Right lobe of liver (tissue), 6 donors: ENCODE results near the gene MPPED1. TPM values are rescaled to one million over a fixed set of nuclear protein-coding genes. Genes with fewer than 3 reads are reported as not detected.

ENCODE experiments used
- ATAC-seq, 4 donors: fragments of 200-7000 bp; cut with Tn5 transposase; one replicate each; pipeline ENCODE4 v1.9.1; 2020; ENCODE audit warnings: mild to moderate bottlenecking in 4 of 4, moderate library complexity in 4 of 4
- DNase-seq, 3 donors: peaks; one replicate each; pipeline ENCODE4 v3.0.0-alpha.2; 2020
- H3K27ac ChIP-seq, 3 donors: fragments of 200-600 bp; one replicate each; pipeline ENCODE4 v1.8.0; 2022
- H3K27me3 ChIP-seq, 2 donors: fragments of 200-600 bp; one replicate each; pipeline ENCODE4 v1.8.0; 2022
- H3K36me3 ChIP-seq, 4 donors: fragments of 200-600 bp; sonication (generic) in 1 of 4; one replicate each; pipeline versions ENCODE4 v1.5.1 to v1.8.0; 2017 to 2022; ENCODE audit warnings: control low read depth in 1 of 4
- H3K4me1 ChIP-seq, 4 donors: fragments of 200-600 bp; sonication (generic) in 1 of 4; one replicate each; pipeline versions ENCODE4 v1.5.1 to v1.8.0; 2017 to 2022; ENCODE audit warnings: control low read depth in 1 of 4
- H3K4me3 ChIP-seq, 3 donors: fragments of 200-600 bp; one replicate each; pipeline ENCODE4 v1.8.0; 2022
- H3K9me3 ChIP-seq, 4 donors: fragments of 200-600 bp; sonication (generic) in 1 of 4; one replicate each; pipeline versions ENCODE4 v1.5.1 to v1.8.0; 2017 to 2022; ENCODE audit warnings: control low read depth in 1 of 4
- POLR2A ChIP-seq: fragments of 450-650 bp; IDR thresholded peaks from one replicate; pipeline ENCODE4 v1.6.1; 2017; ENCODE audit warnings: antibody characterized with exemption, mild to moderate bottlenecking
- WGBS: methylation state at CpG from one replicate; pipeline ENCODE4 v1.1.6; 2018; ENCODE audit warnings: low coverage, low lambda C conversion rate; ENCODE audit not compliant: insufficient coverage; ENCODE audit errors: missing lambda C conversion rate; 5-methylcytosine and 5-hydroxymethylcytosine counted together
- intact Hi-C, 2 donors: fragments of 100-400 bp; cut with DNase I; formaldehyde crosslinking; loops; one replicate each; pipeline versions ENCODE4 v1.11.2 to v1.14.1; 2022
- total RNA-seq, 6 experiments: library from RNA; depleted of rRNA in 2 of 6; stranded (reverse); fragments of >200 nt in 2 of 6; fragmentation: NEBNext Ultra II Directional in 3 of 6; extraction: Animal tissue kit (Norgen Biotek cat#: 25700) in 3 of 6; gene quantifications; one replicate each; pipeline versions ENCODE4 v1.1.0 to v1.2.4, GENCODE V29; 2016 to 2023
- TF ChIP-seq, protein P1 (sequence below), 4 donors: fragments of 200-600 bp in 3 of 4; fragments of 450-650 bp in 1 of 4; IDR thresholded peaks; one replicate each; pipeline versions ENCODE4 v1.5.1 to v1.8.0; 2016 to 2022; ENCODE audit warnings: antibody characterized with exemption in 4 of 4, mild to moderate bottlenecking in 2 of 4
- donor health status: DM: no; HTN: yes; CAD: no.
- donor health status: DM: no; HTN: no; CAD: no.
- donor health status: DM: no; HTN: no; CAD: no.
- donor health status: DM: no; HTN: yes; CAD: no.
- donor health status: DM: no; HTN: yes; CAD: no.

Gene MPPED1
- total RNA-seq, 6 experiments from 2014 or later, result 2.4 to 13.8 (median 11.3) TPM

DNA sequence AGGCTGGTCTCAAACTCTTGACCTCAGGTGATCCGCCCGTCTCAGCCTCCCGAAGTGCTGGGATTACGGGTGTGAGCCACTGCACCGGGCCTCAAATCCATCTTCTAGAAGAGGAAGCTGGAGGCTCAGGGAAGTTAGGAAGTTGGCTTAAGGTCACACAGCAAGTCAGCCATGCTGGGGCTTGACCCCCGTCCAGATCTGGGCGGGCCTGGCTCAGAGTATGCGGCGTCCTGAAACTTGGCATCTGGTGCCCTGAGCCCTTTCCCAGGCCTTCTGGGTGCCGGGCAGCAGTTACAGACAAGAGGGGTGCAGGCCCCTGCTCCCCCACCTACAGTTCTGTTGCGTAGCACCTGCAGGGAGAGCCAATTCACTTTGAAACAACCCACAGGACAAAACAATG is 11.2 kb downstream of the MPPED1 start:
- no peaks in the 10 kb centered on the region for H3K36me3 ChIP-seq
- intact Hi-C loops, result no loop called here
- TF ChIP-seq POLR2A, result no peak
- TF ChIP-seq, protein P1, sequence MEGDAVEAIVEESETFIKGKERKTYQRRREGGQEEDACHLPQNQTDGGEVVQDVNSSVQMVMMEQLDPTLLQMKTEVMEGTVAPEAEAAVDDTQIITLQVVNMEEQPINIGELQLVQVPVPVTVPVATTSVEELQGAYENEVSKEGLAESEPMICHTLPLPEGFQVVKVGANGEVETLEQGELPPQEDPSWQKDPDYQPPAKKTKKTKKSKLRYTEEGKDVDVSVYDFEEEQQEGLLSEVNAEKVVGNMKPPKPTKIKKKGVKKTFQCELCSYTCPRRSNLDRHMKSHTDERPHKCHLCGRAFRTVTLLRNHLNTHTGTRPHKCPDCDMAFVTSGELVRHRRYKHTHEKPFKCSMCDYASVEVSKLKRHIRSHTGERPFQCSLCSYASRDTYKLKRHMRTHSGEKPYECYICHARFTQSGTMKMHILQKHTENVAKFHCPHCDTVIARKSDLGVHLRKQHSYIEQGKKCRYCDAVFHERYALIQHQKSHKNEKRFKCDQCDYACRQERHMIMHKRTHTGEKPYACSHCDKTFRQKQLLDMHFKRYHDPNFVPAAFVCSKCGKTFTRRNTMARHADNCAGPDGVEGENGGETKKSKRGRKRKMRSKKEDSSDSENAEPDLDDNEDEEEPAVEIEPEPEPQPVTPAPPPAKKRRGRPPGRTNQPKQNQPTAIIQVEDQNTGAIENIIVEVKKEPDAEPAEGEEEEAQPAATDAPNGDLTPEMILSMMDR (IDR thresholded peaks at IDR 0.05), result no peak
- H3K9me3 ChIP-seq, result no peaks in the 10 kb centered on the region
- H3K27ac ChIP-seq, result no peak overlapping the region
- no peaks in the 10 kb centered on the region for H3K4me1 ChIP-seq
- no peaks in the 10 kb centered on the region for H3K27me3 ChIP-seq
- WGBS, result 81% methylated on average over 6 of the region's 11 CpGs
- DNase-seq (peak in 1 of 3 donors; percentile 40), ATAC-seq (no peak)
- no peak overlapping the region for H3K4me3 ChIP-seq

DNA sequence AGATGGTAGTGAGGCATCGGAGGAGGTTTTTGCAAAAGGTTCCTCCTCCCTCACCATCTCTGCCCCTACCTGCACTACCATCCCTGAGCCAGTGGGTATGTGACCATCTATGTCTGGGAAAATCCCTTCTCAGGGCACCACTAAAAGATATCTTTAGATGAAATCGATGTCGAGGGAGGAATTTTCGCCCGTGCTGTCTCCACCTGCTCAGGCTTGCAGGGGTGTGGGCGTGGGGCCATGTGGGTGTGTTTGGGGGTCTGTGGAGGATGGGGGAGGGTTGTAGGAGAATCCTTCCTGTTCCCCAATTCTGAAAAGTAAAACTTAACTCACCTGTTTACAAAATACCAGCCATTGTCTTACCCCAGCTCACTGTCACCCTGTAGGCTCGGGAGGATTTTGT is 12.4 kb downstream of the MPPED1 start:
- no peak for TF ChIP-seq POLR2A
- TF ChIP-seq, protein P1 (IDR thresholded peaks at IDR 0.05), result no peak
- Histone ChIP-seq H3K4me1 (no peaks in the 10 kb centered on the region), H3K36me3 (no peaks in the 10 kb centered on the region), H3K9me3 (no peaks in the 10 kb centered on the region), H3K27ac (no peak overlapping the region), H3K4me3 (no peak overlapping the region), H3K27me3 (no peaks in the 10 kb centered on the region)
- DNase-seq (peak in 2 of 3 donors; percentile 11 to 12), ATAC-seq (no peak)
- WGBS, result 88% methylated on average over 7 of the region's 7 CpGs
- intact Hi-C loops, result no loop called here

DNA sequence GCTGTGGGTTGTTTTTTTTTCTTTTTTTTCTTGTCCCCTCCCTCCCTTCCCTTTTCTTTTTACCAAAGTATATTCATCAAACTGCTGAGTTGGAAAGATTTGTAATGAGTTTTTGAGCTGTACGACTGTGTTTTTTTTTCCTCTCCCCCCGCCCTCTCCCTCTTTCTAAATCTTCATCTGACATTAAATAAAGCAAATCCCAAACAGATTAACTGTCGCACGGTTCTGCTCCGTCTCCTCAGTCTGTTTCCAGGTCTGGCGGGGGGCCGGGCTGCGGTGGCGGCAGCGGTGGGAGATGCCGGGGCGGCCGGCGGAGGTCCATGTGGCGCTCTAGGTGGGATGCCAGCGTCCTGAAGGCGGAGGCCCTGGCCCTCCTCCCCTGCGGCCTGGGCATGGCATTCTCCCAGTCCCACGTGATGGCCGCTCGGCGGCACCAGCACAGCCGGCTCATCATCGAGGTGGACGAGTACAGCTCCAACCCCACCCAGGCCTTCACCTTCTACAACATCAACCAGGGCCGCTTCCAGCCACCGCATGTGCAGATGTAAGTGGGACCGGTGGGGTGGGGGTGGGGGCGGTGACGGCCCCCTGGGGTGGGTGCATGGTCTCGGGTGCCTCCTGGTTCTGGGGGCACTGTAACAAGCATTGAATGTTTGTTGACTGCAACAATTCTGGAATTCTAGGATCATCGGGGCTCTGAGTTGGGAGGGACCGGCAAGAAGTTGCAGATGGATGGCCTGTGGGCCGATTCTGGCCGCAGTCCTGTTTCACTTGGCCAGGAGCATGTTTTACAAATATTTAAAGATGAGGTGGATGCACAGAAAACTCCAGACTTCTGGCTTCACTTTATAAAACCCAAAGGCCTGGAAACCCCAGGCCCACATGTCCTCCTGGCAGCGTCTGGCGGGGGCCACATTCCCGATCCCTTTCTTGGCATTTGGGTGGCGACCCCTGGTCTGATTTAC is 13.1 kb downstream of the MPPED1 start:
- WGBS, result 45% methylated on average over 10 of the region's 39 CpGs

DNA sequence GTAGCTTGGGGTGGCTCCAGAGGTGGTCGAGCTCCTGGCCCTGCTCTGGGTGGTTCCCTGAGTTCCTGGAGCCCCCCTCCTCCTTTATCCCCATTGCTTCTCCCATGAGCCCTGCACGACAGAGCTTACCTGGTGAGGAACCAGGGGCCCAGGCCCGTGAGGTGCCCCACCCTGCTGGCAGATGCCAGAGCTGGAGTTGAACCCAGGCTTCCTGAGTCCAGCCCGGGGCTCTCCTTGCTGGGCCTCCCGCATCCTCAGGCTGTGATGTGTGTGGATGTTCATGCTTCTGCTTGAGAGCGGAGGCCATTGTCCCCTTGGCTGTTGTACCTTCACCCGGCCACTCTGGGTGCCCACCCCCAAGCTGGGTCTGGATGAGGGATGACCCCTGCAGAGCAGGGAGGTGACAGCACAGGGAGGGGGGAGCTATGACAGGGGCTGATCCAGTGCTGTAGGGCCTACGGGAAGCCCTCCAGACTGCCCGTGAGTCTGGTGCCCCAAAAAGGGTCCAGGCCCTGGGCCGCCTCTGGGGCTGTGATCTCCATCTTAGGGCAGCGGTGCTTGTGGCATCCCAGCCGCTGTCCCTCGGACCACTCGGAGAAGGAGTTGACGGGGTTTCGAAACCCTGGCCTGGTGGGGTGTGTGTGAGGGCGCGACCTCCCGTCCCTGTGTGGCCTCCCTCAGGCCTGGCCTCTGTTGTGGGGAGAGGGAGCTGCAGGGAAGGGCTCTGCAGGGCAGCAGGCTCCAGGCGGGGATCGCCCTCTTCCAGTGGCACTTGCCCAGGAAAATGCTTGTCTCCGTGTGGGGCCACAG is 14.4 kb downstream of the MPPED1 start:
- DNase-seq (peak in 2 of 3 donors; percentile 15 to 41), ATAC-seq (no peak)
- intact Hi-C loops, result no loop called here
- H3K36me3 ChIP-seq, result no peaks in the 10 kb centered on the region
- no peak overlapping the region for H3K27ac ChIP-seq
- H3K4me3 ChIP-seq, result no peak overlapping the region
- no CpG with 5 or more reads among the region's 22 CpGs for WGBS
- H3K4me1 ChIP-seq, result no peaks in the 10 kb centered on the region
- H3K9me3 ChIP-seq, result no peaks in the 10 kb centered on the region
- TF ChIP-seq, protein P1 (IDR thresholded peaks at IDR 0.05), result no peak
- no peak for TF ChIP-seq POLR2A
- H3K27me3 ChIP-seq, result no peaks in the 10 kb centered on the region

More for the DNA sequence above, 13.1 kb downstream of the MPPED1 start:
- H3K27ac ChIP-seq, result no peak overlapping the region
- no peak overlapping the region for H3K4me3 ChIP-seq
- H3K4me1 ChIP-seq, result no peaks in the 10 kb centered on the region
- intact Hi-C loops, result no loop called here
- no peaks in the 10 kb centered on the region for H3K36me3 ChIP-seq
- H3K9me3 ChIP-seq, result no peaks in the 10 kb centered on the region
- DNase-seq (peak in 2 of 3 donors; percentile 15 to 48), ATAC-seq (no peak)
- no peak for TF ChIP-seq POLR2A
- TF ChIP-seq, protein P1 (IDR thresholded peaks at IDR 0.05), result no peak
- no peaks in the 10 kb centered on the region for H3K27me3 ChIP-seq
